ENCODE results near the gene UFD1. TPM values are rescaled to one million over a fixed set of nuclear protein-coding genes. Genes with fewer than 3 reads are reported as not detected.
A peak's percentile ranks its signal among the peaks of the same experiment; 100 is the strongest.

Gene UFD1
- total RNA-seq, 1 donor from 2014 or later, result 35.4 TPM

GRCh38 chr22:19429950-19430889, 48.8 kb downstream of the UFD1 start:
- peak; percentile 47 for DNase-seq (ENCODE audit: low spot score)

GRCh38 chr22:19424186-19424500, 54.9 kb downstream of the UFD1 start:
- no peak for DNase-seq (ENCODE audit: low spot score)

DNA sequence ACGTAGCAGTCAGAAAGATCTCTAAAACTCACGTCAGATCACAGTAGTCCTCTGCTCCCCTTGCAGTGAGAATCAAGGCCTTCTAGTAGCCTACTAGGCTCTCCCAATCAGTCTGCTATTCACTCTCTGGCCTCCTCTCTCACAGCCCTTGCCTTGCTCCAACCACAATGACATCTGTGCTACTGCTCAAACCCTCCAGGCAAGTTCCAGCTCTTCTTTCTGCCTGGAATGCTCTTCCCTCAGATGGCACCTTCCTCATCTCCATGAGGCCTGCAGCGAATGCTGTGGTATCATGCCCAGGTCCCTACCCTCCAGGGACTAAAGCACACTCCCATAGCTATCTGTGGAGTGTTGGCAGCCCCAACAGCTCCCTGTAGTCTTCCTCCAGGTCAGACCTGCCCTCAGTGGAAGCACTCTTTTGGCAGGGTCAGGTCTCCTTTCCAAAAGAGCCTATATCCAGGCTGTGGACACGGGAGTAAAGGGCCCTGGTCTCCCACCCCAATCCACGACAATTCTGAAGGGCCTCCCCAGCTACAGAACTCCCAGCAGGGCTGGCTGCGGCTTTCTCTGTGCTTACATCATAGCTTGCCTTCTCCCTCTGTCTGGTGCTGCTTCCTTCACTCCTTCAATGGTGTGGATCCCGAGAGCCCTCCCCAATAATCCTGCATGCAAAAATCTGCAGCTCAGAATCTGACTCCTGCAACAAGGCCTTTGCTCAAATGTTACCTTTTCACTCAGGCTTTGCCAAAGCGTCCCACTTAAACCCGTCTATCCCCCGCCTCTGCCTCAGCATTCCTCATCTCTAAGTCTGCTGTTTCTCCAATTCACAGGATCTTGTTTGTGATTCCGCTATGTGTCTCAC, 56.3 kb downstream of the UFD1 start:
- no peak for DNase-seq (ENCODE audit: low spot score)

- no peak for DNase-seq (ENCODE audit: low spot score)
Measured at GRCh38 chr22:19420321-19420720, 58.7 kb downstream of the UFD1 start.

GRCh38 chr22:19419464-19420178, 59.4 kb downstream of the UFD1 start:
- no peak for DNase-seq (ENCODE audit: low spot score)

- DNase-seq (ENCODE audit: low spot score), result no peak
Measured at GRCh38 chr22:19419086-19419463, 59.9 kb downstream of the UFD1 start.

DNA sequence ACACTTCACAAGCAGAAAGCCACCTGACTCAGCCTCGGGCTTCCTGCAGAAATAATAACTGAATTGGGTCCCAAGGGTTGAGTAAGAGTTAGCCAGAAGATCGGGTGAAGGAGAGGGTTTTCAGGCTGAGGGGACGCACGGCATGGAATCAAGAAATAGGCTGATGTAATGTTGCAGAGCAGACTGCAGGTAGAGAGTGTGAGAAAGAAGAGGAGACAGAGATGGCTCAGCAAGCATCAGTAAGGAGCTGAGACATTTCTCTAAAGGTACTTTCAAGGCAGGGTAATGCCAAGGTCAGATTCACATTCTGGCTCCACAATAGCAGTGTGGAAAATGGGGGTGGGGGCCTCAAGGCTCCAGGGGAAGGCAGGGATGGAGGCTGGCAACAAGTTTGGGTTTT, 66.1 kb downstream of the UFD1 start:
- no peak for DNase-seq (ENCODE audit: low spot score)

- DNase-seq (ENCODE audit: low spot score), result no peak
Measured at GRCh38 chr22:19412478-19412877, 66.5 kb downstream of the UFD1 start.

DNA sequence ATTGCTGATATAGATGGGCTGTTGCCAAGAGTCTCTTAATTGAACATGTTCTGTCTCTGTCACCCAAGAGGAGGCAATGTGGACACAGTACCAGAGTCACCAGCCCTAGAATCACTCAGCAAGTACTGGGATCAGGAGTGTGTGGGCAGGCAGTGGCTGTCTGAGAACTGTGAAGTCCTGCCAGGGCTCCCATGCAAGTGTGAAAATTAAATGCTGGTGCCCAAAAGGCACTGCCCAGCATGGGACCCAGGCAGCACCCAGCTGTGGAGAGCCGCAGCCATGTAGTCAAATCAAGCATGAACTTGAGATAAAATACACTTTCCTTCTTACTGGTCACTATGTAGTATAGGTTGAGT, 67.3 kb downstream of the UFD1 start:
- DNase-seq (ENCODE audit: low spot score), result no peak

DNA sequence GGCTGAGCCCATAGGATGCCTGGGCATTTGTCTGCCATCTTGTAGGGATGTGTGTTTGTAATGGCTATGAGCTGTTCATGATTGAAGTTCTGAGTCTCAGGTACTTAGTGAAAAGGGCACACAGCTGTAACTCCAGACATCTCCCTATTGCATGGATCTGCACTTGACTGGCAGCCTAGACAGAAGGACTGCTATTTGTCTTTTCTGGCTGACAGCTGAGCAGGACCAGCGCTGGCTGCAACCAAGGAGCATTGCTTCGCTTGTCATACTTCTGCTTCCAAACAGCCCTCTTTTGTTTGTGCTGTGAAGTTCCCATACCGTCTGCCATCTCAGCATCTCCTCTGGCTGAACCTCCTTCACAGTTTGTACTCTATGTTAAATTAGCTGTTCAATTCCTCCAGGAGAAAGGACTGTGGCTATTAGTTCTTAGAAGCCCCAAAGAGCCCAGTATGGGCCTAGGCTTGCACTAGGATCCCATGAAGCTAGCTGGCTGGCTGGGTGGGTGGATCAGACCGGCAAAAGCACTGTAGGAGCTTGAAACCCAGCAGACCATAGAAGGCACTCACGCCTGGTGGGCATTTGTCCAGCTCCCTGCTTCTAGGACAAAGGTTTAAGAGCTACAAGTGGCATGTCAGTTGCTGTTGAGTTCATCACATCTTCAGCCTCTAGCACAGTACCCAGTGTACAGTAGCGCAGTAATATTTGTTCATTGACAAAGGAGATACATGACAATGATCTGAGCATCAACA, 67.9 kb downstream of the UFD1 start:
- DNase-seq (ENCODE audit: low spot score), result no peak

DNA sequence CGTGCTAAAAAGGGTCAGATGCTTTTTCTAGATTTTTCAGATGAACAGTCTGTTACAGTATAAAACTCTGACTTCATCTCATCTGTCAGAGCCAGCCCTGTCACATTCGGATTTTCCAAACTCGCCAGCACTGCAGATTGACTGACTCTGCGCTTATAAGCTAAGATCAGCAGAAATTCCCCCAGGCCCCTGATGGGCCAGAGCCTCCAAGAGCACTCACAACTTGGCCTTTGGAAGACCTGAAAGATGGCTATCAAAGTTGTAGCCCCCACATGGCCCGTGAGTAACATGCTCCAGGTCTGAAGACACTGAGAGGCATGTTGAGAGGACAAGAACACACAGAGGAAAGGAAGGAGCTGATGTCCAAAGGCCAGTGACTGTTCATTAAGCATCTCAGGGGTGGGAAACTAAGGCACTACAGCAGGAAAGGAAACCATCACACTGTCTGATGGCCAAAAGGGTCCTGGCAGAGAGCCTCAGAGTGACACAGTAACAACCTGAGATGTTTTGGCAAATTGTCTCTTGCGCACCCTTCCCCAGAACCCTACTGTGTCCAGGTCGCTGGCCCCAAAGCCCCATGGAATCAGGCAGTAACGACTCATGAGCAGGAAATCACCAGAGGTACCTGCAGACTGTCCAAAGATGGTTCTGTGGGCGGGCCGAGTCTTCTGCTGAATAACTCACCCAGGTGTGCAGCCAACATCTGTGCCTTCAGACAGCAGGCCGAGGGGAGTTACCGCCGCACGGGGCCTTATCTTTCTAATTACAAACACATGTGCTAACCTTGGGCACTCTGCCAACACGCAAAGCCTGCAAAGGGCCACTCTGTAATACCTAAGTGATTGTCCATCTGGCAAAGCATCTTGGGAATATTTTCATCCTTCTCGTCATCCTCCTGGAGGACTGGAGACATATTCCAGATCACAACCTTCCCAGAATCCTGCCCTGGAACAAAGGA, 71.1 kb downstream of the UFD1 start:
- no peak for DNase-seq (ENCODE audit: low spot score)

- DNase-seq (ENCODE audit: low spot score), result no peak
Measured at GRCh38 chr22:19406846-19407245, 72.1 kb downstream of the UFD1 start.

GRCh38 chr22:19406281-19406811, 72.6 kb downstream of the UFD1 start:
- no peak for DNase-seq (ENCODE audit: low spot score)

GRCh38 chr22:19405652-19406051, 73.3 kb downstream of the UFD1 start:
- DNase-seq (ENCODE audit: low spot score), result no peak

DNA sequence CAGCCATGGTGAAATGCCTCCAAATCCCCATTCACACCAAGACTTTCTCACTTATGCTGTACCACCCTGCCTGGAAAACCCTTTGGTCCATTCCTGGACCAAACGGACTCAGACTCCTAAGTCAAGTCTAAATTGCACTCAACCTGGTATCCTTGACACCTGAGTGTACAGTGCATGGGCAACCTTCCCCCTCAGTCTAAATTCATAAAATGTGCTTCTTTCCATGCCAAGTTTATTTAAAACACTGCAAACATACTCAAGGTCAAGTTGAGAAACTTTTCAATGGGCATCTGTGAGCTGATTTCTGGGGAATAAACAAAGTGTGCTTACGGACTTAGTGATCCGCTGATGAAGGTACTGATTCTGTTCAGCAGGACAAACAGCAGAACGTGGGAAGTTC, 73.9 kb downstream of the UFD1 start:
- DNase-seq (ENCODE audit: low spot score), result no peak

- no peak for DNase-seq (ENCODE audit: low spot score)
Measured at GRCh38 chr22:19404676-19405075, 74.3 kb downstream of the UFD1 start.

GRCh38 chr22:19402642-19403191, 76.3 kb downstream of the UFD1 start:
- no peak for DNase-seq (ENCODE audit: low spot score)

GRCh38 chr22:19401483-19401882, 77.5 kb downstream of the UFD1 start:
- DNase-seq (ENCODE audit: low spot score), result no peak

- no peak for DNase-seq (ENCODE audit: low spot score)
Measured at GRCh38 chr22:19400881-19401280, 78.1 kb downstream of the UFD1 start.
